ENCODE data around the gene NPTX1.

DNA sequence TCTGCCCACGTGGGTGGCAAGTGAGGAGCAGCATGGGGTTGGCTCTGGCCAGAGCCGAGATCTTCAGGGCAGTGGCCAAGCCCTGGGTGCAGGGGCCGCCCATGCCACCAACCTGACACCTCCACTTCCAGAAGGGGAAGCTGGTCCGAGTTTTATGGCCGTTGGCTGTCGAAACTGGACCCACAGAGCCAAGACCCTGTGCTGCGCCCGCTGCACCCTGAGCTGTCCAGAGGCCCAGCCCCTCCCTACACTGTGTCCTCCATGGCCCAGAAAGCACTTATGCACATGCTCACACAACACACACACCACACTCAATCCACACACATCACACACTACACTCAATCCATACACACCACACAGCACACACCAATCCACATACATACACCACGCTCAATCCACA lies 34.4 kb upstream of the NPTX1 start:
- TF ChIP-seq, protein P1, sequence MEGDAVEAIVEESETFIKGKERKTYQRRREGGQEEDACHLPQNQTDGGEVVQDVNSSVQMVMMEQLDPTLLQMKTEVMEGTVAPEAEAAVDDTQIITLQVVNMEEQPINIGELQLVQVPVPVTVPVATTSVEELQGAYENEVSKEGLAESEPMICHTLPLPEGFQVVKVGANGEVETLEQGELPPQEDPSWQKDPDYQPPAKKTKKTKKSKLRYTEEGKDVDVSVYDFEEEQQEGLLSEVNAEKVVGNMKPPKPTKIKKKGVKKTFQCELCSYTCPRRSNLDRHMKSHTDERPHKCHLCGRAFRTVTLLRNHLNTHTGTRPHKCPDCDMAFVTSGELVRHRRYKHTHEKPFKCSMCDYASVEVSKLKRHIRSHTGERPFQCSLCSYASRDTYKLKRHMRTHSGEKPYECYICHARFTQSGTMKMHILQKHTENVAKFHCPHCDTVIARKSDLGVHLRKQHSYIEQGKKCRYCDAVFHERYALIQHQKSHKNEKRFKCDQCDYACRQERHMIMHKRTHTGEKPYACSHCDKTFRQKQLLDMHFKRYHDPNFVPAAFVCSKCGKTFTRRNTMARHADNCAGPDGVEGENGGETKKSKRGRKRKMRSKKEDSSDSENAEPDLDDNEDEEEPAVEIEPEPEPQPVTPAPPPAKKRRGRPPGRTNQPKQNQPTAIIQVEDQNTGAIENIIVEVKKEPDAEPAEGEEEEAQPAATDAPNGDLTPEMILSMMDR (IDR thresholded peaks at IDR 0.05): no peak
- TF ChIP-seq, protein P2, sequence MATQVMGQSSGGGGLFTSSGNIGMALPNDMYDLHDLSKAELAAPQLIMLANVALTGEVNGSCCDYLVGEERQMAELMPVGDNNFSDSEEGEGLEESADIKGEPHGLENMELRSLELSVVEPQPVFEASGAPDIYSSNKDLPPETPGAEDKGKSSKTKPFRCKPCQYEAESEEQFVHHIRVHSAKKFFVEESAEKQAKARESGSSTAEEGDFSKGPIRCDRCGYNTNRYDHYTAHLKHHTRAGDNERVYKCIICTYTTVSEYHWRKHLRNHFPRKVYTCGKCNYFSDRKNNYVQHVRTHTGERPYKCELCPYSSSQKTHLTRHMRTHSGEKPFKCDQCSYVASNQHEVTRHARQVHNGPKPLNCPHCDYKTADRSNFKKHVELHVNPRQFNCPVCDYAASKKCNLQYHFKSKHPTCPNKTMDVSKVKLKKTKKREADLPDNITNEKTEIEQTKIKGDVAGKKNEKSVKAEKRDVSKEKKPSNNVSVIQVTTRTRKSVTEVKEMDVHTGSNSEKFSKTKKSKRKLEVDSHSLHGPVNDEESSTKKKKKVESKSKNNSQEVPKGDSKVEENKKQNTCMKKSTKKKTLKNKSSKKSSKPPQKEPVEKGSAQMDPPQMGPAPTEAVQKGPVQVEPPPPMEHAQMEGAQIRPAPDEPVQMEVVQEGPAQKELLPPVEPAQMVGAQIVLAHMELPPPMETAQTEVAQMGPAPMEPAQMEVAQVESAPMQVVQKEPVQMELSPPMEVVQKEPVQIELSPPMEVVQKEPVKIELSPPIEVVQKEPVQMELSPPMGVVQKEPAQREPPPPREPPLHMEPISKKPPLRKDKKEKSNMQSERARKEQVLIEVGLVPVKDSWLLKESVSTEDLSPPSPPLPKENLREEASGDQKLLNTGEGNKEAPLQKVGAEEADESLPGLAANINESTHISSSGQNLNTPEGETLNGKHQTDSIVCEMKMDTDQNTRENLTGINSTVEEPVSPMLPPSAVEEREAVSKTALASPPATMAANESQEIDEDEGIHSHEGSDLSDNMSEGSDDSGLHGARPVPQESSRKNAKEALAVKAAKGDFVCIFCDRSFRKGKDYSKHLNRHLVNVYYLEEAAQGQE (IDR thresholded peaks at IDR 0.05): no peak
- TF ChIP-seq BHLHE40 (IDR thresholded peaks at IDR 0.05; ENCODE audit: low read depth, low read length) (no peak), EP300 (IDR thresholded peaks at IDR 0.05) (no peak), POLR2A (IDR thresholded peaks at IDR 0.05; ENCODE audit: low read length) (no peak)
